Peyer's patch (tissue), 4 donors: ENCODE results near the gene NGRN. TPM values are rescaled to one million over a fixed set of nuclear protein-coding genes. Genes with fewer than 3 reads are reported as not detected.
"Not testable (repeated sequence)": the region's sequence is repeated elsewhere in the genome, so short reads cannot be mapped to it uniquely, and the experiment has no call there.

ENCODE experiments used
- DNase-seq, 3 donors: peaks; one replicate each; pipeline ENCODE4 v3.0.0-alpha.2; 2017 to 2019
- H3K27ac ChIP-seq, 4 donors: fragments of 200-600 bp; sonication (generic); one replicate each; pipeline ENCODE4 v1.5.1; 2016 to 2019
- H3K27me3 ChIP-seq, 2 donors: fragments of 200-600 bp; sonication (generic); one replicate each; pipeline ENCODE4 v1.5.1; 2019
- H3K36me3 ChIP-seq, 3 donors: fragments of 200-600 bp; sonication (generic); one replicate each; pipeline ENCODE4 v1.5.1; 2016 to 2019
- H3K4me1 ChIP-seq, 4 donors: fragments of 200-600 bp; sonication (generic); one replicate each; pipeline ENCODE4 v1.5.1; 2016 to 2019
- H3K4me3 ChIP-seq, 4 donors: fragments of 200-600 bp; sonication (generic); 1 replicate in 3 of 4; 2 replicates in 1 of 4; pipeline ENCODE4 v1.5.1; 2016 to 2019; ENCODE audit warnings: mild to moderate bottlenecking in 1 of 4
- H3K9me3 ChIP-seq, 4 donors: fragments of 200-600 bp; sonication (generic); one replicate each; pipeline ENCODE4 v1.5.1; 2016 to 2019; ENCODE audit warnings: mild to moderate bottlenecking in 1 of 4
- CTCF ChIP-seq, 6 experiments: fragments of 450-650 bp in 4 of 6; fragments of 200-600 bp in 2 of 6; sonication (generic) in 1 of 6; IDR thresholded peaks; one replicate each; pipeline ENCODE4 v1.5.1; 2017 to 2019; ENCODE audit warnings: antibody characterized with exemption in 6 of 6, mild to moderate bottlenecking in 3 of 6, moderate library complexity in 1 of 6
- POLR2A ChIP-seq, 2 donors: fragments of 450-650 bp; IDR thresholded peaks; one replicate each; pipeline ENCODE4 v1.5.1; 2017; ENCODE audit warnings: antibody characterized with exemption in 2 of 2, mild to moderate bottlenecking in 2 of 2, moderate library complexity in 2 of 2
- total RNA-seq, 4 donors: library from RNA; depleted of rRNA; stranded (reverse); fragments of >200 nt; gene quantifications; one replicate each; pipeline ENCODE4 v1.1.0, GENCODE V29; 2016

NGRN gene
- total RNA-seq, 4 donors from 2014 or later = 33.5 to 48.7 (median 39.2) TPM

GRCh38 chr15:90286678-90287077 lies 21.2 kb downstream of the NGRN start:
- peak; percentile 25 to 49 (median 42) for TF ChIP-seq CTCF (IDR thresholded peaks at IDR 0.05)
- no peak for TF ChIP-seq POLR2A (IDR thresholded peaks at IDR 0.05)
- peak in 1 of 3 donors; percentile 32 for DNase-seq
- no peaks in the 10 kb centered on the region for H3K36me3 ChIP-seq
- no peak overlapping the region for H3K27ac ChIP-seq
- H3K9me3 ChIP-seq = no peaks in the 10 kb centered on the region
- H3K27me3 ChIP-seq = no peaks in the 10 kb centered on the region
- H3K4me3 ChIP-seq = no peak overlapping the region
- H3K4me1 ChIP-seq = no peaks in the 10 kb centered on the region

GRCh38 chr15:90287101-90287500 lies 21.6 kb downstream of the NGRN start:
- no peak overlapping the region for H3K4me3 ChIP-seq
- no peak for TF ChIP-seq POLR2A (IDR thresholded peaks at IDR 0.05)
- no peak for TF ChIP-seq CTCF (IDR thresholded peaks at IDR 0.05)
- no peaks in the 10 kb centered on the region for H3K4me1 ChIP-seq
- H3K27ac ChIP-seq = no peak overlapping the region
- no peaks in the 10 kb centered on the region for H3K9me3 ChIP-seq
- no peaks in the 10 kb centered on the region for H3K27me3 ChIP-seq
- no peaks in the 10 kb centered on the region for H3K36me3 ChIP-seq
- no peak for DNase-seq

DNA sequence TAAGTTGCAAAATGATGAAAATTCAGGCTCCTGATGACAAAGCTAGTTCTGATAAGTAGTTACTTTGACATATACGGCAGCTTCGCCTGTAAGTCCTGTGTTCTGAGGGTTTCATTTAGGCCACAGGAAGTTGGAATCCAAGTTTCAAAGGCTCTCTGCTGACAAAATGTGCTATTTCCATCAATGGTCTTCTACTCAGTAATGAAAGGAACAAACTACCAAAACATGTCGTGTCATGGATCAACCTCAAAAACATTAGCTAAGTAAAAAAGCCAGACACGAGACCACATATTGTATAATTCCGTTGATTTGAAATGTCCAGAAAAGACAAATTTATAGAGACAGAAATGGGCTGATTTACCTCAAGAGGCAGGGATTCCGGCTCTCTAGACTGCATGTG lies 22.5 kb downstream of the NGRN start:
- no peak overlapping the region for H3K4me3 ChIP-seq
- no peaks in the 10 kb centered on the region for H3K36me3 ChIP-seq
- no peaks in the 10 kb centered on the region for H3K27me3 ChIP-seq
- no peaks in the 10 kb centered on the region for H3K9me3 ChIP-seq
- H3K27ac ChIP-seq = no peak overlapping the region
- H3K4me1 ChIP-seq = no peaks in the 10 kb centered on the region
- DNase-seq = no peak
- no peak for TF ChIP-seq CTCF (IDR thresholded peaks at IDR 0.05)
- no peak for TF ChIP-seq POLR2A (IDR thresholded peaks at IDR 0.05)

DNA sequence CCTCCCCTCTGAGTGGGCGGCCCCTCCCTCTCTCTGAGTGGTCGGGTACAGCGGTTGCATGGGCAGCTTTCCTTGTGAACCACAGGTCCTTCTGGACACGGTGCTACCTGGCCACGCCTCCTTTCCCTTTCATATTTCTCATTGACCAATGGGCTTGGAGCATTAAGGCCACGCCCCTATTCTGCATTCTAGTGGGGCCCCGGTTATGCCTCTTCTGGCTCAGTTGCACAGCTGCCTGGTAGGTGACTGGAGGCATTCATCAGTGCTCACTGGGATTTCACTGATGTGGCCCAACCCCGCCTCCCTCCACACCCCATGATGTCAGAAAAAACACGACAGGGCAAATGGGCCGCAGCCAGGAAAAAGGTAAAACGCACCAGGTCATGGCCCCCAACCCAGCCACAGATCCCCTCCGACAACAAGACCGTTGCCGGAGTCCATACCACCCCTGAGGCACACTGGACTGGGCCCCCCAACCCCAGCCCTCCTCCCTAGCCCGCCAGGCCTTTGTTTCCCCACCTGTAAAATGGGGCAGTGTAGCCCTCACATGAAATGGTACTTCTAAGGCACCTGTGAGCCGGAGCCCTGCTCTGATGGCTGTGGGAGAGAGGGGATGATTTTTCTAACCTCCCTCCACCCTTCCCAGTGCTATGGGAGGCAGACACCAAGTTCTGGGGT lies 26.3 kb downstream of the NGRN start:
- TF ChIP-seq CTCF (IDR thresholded peaks at IDR 0.05) (no peak), POLR2A (IDR thresholded peaks at IDR 0.05) (no peak)
- Histone ChIP-seq H3K27ac (no peak overlapping the region), H3K4me3 (no peak overlapping the region), H3K9me3 (no peaks in the 10 kb centered on the region), H3K4me1 (peaks cover 0 to 9% (median 2%) of the 10 kb centered on the region in 4 donors), H3K27me3 (no peaks in the 10 kb centered on the region), H3K36me3 (no peaks in the 10 kb centered on the region)
- peak in 1 of 3 donors; percentile 67 for DNase-seq

GRCh38 chr15:90293040-90293810 lies 27.8 kb downstream of the NGRN start:
- TF ChIP-seq CTCF (IDR thresholded peaks at IDR 0.05) (peak; percentile 27 to 96 (median 88)), POLR2A (IDR thresholded peaks at IDR 0.05) (peak; percentile 64 to 73)
- H3K4me1 ChIP-seq, H3K9me3 ChIP-seq, H3K36me3 ChIP-seq, H3K27me3 ChIP-seq: not testable (repeated sequence)
- peak overlapping the region in 2 of 4 donors; percentile 32 to 48 for H3K27ac ChIP-seq
- DNase-seq = peak; percentile 72 to 95 (median 92)
- H3K4me3 ChIP-seq = peak overlapping the region in 1 of 4 donors; percentile 41
